Measurements from ENCODE around the gene TRO.

The TRO gene, protein sequence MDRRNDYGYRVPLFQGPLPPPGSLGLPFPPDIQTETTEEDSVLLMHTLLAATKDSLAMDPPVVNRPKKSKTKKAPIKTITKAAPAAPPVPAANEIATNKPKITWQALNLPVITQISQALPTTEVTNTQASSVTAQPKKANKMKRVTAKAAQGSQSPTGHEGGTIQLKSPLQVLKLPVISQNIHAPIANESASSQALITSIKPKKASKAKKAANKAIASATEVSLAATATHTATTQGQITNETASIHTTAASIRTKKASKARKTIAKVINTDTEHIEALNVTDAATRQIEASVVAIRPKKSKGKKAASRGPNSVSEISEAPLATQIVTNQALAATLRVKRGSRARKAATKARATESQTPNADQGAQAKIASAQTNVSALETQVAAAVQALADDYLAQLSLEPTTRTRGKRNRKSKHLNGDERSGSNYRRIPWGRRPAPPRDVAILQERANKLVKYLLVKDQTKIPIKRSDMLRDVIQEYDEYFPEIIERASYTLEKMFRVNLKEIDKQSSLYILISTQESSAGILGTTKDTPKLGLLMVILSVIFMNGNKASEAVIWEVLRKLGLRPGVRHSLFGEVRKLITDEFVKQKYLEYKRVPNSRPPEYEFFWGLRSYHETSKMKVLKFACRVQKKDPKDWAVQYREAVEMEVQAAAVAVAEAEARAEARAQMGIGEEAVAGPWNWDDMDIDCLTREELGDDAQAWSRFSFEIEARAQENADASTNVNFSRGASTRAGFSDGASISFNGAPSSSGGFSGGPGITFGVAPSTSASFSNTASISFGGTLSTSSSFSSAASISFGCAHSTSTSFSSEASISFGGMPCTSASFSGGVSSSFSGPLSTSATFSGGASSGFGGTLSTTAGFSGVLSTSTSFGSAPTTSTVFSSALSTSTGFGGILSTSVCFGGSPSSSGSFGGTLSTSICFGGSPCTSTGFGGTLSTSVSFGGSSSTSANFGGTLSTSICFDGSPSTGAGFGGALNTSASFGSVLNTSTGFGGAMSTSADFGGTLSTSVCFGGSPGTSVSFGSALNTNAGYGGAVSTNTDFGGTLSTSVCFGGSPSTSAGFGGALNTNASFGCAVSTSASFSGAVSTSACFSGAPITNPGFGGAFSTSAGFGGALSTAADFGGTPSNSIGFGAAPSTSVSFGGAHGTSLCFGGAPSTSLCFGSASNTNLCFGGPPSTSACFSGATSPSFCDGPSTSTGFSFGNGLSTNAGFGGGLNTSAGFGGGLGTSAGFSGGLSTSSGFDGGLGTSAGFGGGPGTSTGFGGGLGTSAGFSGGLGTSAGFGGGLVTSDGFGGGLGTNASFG (N-terminal part only)

DNA sequence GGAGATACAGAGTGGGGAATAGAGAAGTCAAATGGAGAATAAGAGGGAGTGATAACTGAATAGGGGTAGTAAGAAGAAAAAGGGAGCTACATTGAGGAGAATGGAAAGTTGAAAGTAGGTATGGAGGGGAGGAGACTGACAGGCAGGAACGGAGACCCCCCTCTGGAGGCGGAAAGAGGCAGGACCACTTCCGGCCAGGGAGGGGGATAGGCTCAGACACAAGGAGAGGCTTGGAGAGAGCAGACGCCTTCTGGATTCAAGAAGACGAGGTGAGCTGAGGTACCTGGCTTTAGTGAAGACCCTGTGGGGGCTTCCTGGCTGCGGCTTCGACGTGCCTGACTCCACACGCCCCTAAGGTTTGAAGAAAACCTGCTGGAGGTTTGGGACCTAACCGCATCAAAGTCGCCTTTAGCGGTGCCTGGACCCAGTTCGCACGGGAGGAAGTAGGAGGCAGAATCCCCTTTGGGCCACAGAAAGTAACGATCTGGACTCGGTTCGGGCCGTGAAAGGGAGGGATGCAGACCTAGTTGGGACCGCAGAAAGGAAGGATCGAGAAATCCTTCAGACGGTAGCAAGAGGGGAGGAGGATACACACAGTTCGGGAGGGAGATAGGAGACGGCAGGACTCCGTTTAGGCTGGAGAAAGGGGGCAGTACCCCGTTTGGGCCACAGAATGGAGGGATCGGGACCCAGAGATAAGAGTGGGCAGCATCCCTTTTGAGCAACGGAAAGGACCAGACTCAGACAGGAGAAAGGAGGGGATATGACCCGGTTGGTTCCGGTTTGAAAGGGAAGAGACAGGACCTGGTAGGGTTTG, at the start of gene TRO:
Gene TRO (plus strand): TSS at position 215 of the 817 bp plus-strand sequence. CDS start 1,423 bp downstream, outside the sequence.
- in situ Hi-C loops (cut with MboI; ENCODE audit: low sequenced_read_pairs): no loop called here

DNA sequence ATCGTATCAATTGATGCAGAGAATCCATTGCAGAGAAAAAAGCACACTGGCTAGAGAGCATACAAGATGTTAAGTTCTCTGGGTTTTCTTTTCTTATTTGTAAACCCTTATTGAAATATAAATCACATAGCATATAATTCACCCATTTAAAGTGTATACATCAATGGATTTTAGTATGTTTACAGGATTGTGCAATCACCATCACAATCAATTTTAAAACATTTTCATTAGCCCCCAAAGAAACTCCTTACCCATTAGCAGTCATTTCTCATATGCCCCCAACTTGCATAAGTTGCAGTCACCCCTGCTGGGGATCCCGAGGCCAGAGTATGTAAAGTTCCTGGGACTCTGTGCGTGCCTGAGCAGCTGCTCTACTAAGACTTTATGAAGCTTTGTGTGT, 34.9 kb upstream of the TRO start:
- in situ Hi-C loops (cut with MboI; ENCODE audit: low sequenced_read_pairs): loop anchor here (25.0 kb wide), 1 partner anchor 177 kb away; no protein-coding TSS in a partner anchor

DNA sequence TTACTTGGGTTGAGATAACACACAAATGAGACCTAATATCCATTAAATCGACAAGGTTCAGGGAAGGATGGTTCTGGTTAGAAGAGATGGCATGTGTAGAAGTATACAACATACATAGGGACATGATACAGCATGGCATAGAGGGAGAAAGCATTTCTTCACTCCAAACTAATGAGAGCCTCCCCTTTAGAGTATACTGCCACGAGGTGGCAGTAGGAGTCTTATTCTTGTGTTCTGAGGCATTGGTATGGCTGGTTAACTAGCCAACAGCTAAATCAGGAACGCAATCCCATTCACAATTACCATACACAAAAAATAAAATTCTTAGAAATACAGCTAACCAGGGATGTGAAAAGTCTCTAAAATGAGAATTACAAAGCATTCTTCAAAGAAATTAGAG, 29.1 kb upstream of the TRO start:
- in situ Hi-C loops (cut with MboI; ENCODE audit: low sequenced_read_pairs): loop anchor here (25.0 kb wide), 1 partner anchor 171 kb away; no protein-coding TSS in a partner anchor

DNA sequence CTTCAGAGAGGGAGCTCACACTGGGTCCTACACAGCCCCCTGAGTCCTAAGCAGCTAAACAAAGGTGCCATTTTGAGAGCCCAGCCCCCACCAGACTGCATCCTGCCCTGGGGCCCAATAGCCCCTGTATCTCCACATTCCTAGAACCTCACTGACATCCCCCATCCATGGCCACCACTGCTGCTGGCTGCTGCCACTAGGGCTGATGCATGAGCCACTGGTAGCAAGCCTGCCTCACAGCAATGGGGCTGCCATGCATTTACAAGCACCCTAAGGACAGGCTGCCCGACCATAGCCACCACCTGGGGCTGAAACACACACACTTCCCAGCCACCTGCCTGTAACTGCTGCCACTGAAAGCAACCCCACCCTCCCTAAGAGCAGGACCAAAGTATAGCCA, 26.5 kb upstream of the TRO start:
- in situ Hi-C loops (cut with MboI; ENCODE audit: low sequenced_read_pairs): loop anchor here (25.0 kb wide), 1 partner anchor 168 kb away; no protein-coding TSS in a partner anchor

DNA sequence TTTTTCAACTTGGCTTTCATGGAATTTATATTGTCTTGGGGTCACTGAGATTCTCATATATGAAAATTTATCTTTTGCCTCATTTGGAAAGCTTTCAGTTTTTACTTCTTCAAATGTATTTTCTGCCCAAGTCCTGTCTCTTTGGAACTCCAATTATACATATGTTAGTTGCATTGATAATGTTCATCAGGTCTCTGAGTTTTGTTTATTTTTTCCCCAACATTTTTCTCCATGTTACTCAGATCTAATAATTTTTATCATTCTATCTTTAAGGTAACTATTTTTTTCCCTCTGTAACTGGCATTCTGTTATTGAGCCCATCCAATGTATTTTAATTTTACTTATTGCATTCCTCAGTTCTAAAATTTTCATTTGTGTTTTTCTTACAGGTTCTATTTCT, 10.7 kb upstream of the TRO start:
- in situ Hi-C loops (cut with MboI; ENCODE audit: low sequenced_read_pairs): no loop called here

DNA sequence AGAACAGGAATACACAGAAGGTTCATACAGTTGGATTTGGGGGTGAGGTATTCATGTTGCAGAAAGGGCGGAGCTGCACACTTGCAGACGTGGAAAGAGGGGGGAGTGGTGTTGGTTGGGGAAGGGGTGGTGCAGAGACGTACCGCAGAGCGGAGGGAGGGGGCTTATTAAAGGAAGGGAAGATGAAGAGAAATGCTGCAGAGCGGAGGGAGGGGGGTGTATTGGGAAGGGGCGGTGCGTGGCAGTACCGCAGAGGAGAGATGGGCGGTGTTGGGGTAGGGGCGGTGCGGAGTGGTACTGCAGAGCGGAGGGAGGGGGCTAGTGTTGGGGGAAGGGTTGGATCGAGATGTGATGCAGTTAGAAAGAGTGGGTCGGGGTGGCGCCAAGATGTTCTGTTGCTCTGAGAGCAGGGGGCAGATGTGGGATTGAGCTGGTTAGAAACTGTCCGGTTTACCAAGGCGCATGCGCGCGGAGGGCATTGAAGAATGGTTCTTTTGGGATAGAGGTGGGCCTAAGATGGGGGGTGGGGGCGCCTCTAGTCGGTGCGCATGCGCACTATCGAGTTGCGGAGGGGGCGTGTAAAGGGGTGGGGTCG, 900 bp downstream of the TRO start:
- in situ Hi-C loops (cut with MboI; ENCODE audit: low sequenced_read_pairs): no loop called here

DNA sequence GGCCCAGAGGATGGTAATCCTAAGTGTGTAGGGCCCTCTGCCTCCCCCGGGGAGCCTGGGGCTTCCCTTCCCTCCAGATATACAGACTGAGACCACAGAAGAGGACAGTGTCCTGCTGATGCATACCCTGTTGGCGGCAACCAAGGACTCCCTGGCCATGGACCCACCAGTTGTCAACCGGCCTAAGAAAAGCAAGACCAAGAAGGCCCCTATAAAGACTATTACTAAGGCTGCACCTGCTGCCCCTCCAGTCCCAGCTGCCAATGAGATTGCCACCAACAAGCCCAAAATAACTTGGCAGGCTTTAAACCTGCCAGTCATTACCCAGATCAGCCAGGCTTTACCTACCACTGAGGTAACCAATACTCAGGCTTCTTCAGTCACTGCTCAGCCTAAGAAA, 1.9 kb downstream of the TRO start:
- in situ Hi-C loops (cut with MboI; ENCODE audit: low sequenced_read_pairs): no loop called here

DNA sequence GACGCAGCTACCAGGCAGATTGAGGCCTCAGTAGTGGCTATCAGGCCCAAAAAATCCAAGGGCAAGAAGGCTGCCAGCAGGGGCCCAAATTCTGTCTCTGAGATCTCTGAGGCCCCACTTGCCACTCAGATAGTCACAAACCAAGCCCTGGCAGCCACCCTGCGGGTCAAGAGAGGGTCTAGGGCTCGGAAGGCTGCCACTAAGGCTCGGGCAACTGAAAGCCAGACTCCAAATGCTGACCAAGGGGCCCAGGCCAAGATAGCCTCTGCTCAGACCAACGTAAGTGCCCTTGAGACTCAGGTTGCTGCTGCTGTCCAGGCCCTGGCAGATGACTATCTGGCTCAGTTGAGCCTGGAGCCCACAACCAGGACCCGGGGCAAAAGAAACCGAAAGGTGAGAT, 2.8 kb downstream of the TRO start:
- in situ Hi-C loops (cut with MboI; ENCODE audit: low sequenced_read_pairs): no loop called here

DNA sequence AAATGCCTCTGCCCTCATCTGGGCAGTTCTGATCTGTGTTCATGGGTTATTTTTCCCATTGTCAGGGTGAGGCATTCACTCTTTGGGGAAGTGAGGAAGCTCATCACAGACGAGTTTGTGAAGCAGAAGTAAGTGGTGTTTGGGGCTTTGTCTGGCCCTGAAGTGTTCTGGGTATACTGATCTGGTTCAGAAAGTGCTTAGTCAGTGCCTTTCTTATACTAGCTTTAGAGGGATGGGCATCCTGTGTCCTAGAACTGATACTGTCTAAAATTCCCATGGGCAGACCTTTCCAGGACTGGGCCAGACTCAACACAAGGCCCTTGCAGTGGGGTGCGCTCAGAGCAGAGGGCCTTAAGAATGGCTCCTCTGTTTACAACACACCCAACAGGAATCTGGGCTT, 6.4 kb downstream of the TRO start:
- in situ Hi-C loops (cut with MboI; ENCODE audit: low sequenced_read_pairs): no loop called here

DNA sequence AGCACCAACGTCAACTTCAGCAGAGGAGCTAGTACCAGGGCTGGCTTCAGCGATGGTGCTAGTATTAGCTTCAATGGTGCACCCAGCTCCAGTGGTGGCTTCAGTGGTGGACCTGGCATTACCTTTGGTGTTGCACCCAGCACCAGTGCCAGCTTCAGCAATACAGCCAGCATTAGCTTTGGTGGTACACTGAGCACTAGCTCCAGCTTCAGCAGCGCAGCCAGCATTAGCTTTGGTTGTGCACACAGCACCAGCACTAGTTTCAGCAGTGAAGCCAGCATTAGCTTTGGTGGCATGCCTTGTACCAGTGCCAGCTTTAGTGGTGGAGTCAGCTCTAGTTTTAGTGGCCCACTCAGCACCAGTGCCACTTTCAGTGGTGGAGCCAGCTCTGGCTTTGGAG, 8.3 kb downstream of the TRO start:
- in situ Hi-C loops (cut with MboI; ENCODE audit: low sequenced_read_pairs): no loop called here

DNA sequence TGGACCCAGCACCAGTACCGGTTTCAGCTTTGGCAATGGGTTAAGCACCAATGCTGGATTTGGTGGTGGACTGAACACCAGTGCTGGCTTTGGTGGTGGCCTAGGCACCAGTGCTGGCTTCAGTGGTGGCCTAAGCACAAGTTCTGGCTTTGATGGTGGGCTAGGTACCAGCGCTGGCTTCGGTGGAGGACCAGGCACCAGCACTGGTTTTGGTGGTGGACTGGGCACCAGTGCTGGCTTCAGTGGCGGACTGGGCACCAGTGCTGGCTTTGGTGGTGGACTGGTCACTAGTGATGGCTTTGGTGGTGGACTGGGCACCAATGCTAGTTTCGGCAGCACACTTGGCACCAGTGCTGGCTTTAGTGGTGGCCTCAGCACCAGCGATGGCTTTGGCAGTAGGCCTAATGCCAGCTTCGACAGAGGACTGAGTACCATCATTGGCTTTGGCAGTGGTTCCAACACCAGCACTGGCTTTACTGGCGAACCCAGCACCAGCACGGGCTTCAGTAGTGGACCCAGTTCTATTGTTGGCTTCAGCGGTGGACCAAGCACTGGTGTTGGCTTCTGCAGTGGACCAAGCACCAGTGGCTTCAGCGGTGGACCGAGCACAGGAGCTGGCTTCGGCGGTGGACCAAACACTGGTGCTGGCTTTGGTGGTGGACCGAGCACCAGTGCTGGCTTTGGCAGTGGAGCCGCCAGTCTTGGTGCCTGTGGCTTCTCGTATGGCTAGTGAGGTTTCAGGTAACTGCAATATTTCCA, 9.8 kb downstream of the TRO start:
- in situ Hi-C loops (cut with MboI; ENCODE audit: low sequenced_read_pairs): no loop called here

DNA sequence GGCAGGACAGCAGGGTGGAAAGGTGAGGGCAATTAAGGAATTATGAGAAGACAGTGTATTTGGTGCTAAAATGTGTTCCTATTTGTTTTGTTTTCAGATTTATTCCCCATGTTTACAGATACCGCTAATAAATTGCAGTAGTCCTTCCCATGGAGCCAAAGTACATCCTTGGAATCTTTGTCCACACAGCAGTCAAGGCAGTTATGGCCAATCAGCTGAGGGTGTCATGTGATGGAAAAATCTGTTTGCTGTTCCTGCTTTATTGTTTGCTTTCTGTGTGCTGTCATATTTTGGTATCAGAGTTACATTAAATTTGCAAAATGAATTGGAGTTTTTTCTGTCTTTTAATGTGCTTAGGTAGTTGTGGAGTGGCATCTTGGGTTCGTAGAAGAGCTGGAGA, 10.5 kb downstream of the TRO start:
- in situ Hi-C loops (cut with MboI; ENCODE audit: low sequenced_read_pairs): no loop called here

DNA sequence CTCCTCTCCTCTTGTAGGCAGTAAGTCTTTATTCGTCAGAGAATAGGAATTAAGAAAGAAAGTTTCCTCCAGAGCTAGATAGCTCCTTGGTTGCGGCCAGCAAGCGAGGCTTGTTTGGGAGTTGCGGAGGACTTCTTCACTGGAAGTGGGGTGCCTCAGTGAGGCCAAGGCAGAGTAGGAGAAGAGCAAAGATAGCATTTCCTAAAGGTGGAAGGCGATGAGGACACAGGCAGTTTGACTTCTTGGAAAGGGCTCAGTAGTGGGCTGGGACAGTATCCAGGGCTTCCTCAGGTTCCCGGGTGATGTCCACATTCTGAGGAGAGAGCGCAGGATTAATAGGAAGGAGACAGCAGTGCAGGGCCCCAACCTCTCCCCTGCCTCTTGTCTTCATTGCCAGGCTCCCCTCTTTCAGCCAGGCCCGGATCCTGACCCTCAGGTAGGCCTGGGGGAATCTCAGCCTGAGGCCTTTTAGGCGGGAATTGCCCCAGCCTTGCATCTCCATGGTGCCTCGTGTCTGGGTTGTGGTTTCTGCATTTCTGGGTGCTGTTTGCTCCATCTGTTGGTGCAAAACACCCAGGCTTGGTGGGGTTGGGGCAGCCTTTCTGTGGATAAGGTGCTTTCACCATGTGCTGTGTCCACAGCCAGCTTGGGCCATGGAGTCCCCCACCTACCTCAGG, 12.7 kb downstream of the TRO start:
- in situ Hi-C loops (cut with MboI; ENCODE audit: low sequenced_read_pairs): no loop called here

DNA sequence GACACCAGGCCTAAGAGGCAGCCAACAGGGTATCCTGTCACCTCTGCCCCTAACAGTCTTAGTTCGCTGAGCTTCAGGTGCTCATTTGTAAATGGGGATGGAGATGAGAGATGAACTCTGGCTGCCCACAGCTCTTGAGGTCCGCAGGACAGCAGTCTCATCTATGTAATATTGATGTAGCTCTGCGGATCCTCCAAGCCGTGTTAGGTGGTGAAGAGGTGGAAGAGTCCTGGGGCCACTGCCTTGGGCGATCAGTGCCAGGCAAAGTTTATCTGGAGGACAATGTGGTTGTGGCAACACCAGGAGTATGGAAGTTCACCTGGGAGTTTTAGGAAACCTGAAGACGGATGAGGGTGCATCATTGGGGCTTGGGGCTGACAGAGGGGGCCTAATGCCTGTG, 13.4 kb downstream of the TRO start:
- in situ Hi-C loops (cut with MboI; ENCODE audit: low sequenced_read_pairs): no loop called here

DNA sequence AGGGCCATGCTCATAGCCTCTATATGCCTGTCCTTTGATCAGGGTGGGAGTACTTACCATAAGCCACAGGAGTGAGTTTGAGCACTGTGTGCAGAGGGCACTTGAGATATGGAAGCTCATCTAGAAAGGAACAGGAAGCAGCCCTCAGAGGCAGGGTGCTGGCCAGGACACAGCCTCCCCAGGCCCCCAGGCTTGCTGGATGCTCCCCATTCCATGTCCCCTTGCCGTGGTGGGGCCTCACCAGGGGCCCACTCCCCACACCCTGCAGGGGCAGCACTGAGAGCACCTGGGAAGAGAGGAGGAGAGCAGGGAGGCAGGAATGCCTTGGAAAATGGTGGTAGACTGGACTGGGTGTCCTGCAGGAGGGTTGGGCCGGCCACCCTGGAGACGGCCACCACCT, 14.3 kb downstream of the TRO start:
- in situ Hi-C loops (cut with MboI; ENCODE audit: low sequenced_read_pairs): no loop called here

DNA sequence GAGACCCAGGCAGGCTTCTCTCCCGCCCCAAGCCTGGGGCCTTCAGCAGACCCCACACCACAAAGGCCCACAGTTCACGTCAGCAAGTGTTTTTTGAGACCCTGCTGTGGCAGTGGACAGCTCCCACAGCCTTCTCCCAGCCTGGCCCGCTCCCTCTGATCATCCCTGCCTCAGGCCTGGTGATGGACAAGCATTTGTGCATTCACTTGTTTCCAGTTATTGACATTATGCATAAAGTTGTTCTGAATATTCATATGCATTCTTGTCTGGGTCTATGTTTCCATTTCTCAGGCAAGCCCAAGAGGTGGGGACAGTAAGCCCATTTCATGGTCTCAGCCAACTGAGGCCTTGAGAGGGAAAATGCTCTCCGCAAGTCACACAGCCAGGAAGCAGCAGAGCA, 14.7 kb downstream of the TRO start:
- in situ Hi-C loops (cut with MboI; ENCODE audit: low sequenced_read_pairs): no loop called here

DNA sequence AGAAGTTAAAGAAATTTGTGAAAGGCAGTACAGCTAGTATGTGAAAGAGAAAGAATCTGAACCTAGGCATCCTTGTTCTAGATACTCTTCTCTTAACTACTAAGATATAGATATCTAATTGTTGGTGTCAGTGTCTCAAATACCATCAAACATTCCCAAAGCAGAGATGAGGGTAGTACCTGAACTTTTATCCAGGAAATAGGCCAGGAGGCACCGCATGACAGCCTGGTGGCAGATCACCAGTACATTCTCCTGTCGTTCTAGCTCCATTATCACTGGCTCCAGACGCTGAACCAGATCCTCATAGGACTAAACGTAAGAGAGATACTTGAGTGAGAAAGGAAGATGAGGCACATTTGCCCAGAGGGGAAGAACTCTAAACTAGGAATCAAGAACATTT, 16.8 kb downstream of the TRO start:
- in situ Hi-C loops (cut with MboI; ENCODE audit: low sequenced_read_pairs): no loop called here

DNA sequence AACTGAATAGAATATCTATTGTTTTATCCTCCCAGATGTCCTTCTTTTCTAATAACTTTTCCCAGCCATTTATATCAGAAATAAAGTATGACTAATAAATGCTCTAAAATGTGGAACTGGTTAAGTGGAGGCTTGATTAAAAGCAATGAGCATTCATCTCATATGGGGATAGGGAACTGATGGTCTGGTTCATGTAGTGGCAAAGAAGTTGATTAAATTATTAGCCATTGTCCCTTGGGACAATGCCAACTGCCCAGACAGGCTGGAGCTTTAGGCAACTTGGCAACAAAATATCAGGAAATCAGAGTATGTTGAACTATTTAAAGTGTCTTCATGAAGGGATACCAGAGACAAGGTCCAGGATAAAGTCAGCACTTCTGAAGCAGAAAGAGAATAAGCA, 24.2 kb downstream of the TRO start:
- in situ Hi-C loops (cut with MboI; ENCODE audit: low sequenced_read_pairs): no loop called here

DNA sequence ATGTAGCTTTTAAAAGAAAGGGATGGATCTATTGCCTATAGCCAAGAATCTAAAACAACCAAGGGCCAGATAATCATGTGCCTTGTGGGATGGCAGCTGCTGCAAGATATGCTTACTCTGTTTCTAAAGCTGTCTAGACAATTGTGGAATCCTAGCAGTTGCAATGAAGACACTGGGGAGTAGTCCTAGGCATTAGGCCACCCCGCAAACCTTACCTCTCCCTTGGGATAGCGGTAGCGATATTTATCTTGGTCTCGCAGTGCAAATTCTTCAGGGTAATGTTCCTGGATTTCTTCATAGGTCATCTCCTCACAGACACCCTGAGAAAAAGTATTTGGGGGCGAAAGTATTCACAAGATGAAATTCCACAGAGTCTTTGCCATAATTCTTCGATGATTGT, 24.6 kb downstream of the TRO start:
- in situ Hi-C loops (cut with MboI; ENCODE audit: low sequenced_read_pairs): no loop called here

Data from HL-60/S4 treated with phorbol 12-myristate 13-acetate at 8.2 ng/mL for 4 days and 3 days (cell line).